RWPE2 (cell line): Measurements from ENCODE around the gene USP48.
"Not testable (repeated sequence)": the region's sequence is repeated elsewhere in the genome, so short reads cannot be mapped to it uniquely, and the experiment has no call there.

Experiments
- ATAC-seq: fragments of 200-7000 bp; cut with Tn5 transposase; 3 replicates; pipeline ENCODE4 v1.9.1; 2021; ENCODE audit warnings: low read depth
- DNase-seq: peaks from one replicate; pipeline ENCODE4 v3.0.0-alpha.2; 2020; ENCODE audit warnings: low spot score
- H3K27ac ChIP-seq: fragments of 450-650 bp; 2 replicates; pipeline ENCODE4 v1.5.1; 2017; ENCODE audit warnings: mild to moderate bottlenecking; ENCODE audit not compliant: poor library complexity, severe bottlenecking
- H3K27me3 ChIP-seq: fragments of 250-450 bp; sonication (Bioruptor Pico); 2 replicates; pipeline ENCODE4 v1.5.1; 2021; ENCODE audit warnings: mild to moderate bottlenecking, moderate library complexity; ENCODE audit not compliant: insufficient read depth, poor library complexity, severe bottlenecking
- H3K36me3 ChIP-seq: fragments of 250-450 bp; sonication (Bioruptor Pico); 2 replicates; pipeline ENCODE4 v1.5.1; 2020; ENCODE audit warnings: low read depth, mild to moderate bottlenecking, moderate library complexity
- H3K4me1 ChIP-seq: fragments of 250-450 bp; sonication (Bioruptor Pico); 2 replicates; pipeline ENCODE4 v1.5.1; 2021; ENCODE audit warnings: mild to moderate bottlenecking, moderate library complexity; ENCODE audit not compliant: insufficient read depth, poor library complexity, severe bottlenecking
- H3K4me3 ChIP-seq: fragments of 250-450 bp; sonication (Bioruptor Pico); 2 replicates; pipeline ENCODE4 v1.5.1; 2021; ENCODE audit warnings: mild to moderate bottlenecking, moderate library complexity; ENCODE audit not compliant: severe bottlenecking
- H3K9me3 ChIP-seq: fragments of 250-450 bp; sonication (Bioruptor Pico); 2 replicates; pipeline ENCODE4 v1.5.1; 2021; ENCODE audit warnings: mild to moderate bottlenecking, moderate library complexity; ENCODE audit not compliant: severe bottlenecking
- TF ChIP-seq, protein P1 (sequence below): fragments of 450-650 bp; IDR thresholded peaks from one replicate; pipeline ENCODE4 v1.5.1; 2017; ENCODE audit warnings: mild to moderate bottlenecking, moderate library complexity; ENCODE audit not compliant: poor library complexity, severe bottlenecking

USP48 gene

DNA sequence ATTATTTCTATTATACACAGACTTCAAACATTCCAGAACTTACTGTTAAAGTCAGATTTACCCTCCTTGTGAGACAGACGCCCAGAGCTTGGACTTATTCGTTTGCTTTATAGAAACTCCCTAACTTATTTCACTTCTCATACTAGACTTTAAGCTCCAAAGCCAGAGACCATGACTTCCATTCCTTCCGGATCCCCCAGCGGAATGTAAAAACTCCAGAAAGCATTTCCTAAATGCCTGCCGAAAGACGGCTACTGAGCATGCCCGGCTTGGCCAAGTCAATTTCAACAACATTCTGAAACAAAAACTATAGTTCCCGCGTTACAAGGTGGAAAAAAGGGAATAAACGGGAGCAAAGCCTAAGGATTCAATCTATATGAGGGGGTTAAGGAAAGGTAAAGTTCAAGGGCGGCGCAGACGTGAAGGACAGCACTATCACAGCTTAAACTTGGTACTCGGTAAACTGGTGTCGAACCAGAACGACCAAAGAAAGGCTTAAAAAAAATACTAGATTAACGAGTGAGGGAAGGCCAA is 1.1 kb downstream of the USP48 start:
- H3K27me3 ChIP-seq, result no peaks in the 10 kb centered on the region
- peak overlapping the region; percentile 76 for H3K4me3 ChIP-seq
- peak overlapping the region; percentile 93 for H3K27ac ChIP-seq
- TF ChIP-seq, protein P1, sequence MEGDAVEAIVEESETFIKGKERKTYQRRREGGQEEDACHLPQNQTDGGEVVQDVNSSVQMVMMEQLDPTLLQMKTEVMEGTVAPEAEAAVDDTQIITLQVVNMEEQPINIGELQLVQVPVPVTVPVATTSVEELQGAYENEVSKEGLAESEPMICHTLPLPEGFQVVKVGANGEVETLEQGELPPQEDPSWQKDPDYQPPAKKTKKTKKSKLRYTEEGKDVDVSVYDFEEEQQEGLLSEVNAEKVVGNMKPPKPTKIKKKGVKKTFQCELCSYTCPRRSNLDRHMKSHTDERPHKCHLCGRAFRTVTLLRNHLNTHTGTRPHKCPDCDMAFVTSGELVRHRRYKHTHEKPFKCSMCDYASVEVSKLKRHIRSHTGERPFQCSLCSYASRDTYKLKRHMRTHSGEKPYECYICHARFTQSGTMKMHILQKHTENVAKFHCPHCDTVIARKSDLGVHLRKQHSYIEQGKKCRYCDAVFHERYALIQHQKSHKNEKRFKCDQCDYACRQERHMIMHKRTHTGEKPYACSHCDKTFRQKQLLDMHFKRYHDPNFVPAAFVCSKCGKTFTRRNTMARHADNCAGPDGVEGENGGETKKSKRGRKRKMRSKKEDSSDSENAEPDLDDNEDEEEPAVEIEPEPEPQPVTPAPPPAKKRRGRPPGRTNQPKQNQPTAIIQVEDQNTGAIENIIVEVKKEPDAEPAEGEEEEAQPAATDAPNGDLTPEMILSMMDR, result no peak
- no peak for ATAC-seq
- no peaks in the 10 kb centered on the region for H3K9me3 ChIP-seq
- DNase-seq, result no peak
- peaks cover 8% of the 10 kb centered on the region for H3K4me1 ChIP-seq
- H3K36me3 ChIP-seq, result peaks cover 4% of the 10 kb centered on the region

DNA sequence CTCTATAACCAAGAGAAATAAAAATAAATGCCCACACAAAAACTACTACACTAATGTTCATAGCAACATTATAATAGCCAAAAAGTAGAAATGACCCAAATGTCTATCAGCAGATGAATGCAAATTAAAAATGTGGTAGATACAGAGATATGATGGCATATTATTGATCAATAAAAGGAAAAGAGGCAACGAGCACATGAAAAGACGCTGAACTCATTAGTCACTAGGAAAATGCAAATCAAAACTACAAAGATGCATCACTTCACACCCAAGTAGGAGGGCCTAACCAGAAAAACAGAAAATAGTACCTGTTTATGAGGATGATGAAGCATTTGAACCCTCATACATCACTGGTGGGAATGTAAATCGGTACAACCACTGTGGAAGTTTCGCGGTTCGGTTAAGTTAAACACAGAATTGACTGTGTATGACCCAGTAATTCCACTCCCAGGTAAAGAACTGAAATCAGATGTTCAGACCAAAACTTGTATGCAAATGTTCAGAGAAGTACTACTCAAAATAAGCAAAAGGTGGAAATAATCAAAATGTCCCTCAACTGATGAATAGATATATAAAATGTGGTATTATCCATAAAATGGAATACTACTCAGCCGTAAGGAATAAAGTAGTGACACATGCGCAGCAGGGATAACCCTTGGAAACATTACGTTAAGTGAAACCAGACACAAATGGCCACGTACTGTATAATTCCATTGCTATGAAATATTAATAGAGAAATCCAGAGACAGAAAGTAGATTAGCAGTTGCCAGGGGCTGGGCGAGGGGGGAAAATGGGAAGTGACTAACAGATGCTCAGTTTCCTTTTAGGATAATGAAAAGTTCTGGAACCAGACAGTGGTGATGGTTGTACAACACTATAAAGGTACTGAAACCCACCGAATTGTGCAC is 3.1 kb downstream of the USP48 start:
- peaks cover 8% of the 10 kb centered on the region for H3K4me1 ChIP-seq
- ATAC-seq (no peak), DNase-seq (no peak)
- H3K27me3 ChIP-seq, result no peaks in the 10 kb centered on the region
- TF ChIP-seq, protein P1, result no peak
- H3K4me3 ChIP-seq, result no peak overlapping the region
- H3K36me3 ChIP-seq, result peaks cover 11% of the 10 kb centered on the region
- no peaks in the 10 kb centered on the region for H3K9me3 ChIP-seq
- H3K27ac ChIP-seq, result peak overlapping the region; percentile 93

DNA sequence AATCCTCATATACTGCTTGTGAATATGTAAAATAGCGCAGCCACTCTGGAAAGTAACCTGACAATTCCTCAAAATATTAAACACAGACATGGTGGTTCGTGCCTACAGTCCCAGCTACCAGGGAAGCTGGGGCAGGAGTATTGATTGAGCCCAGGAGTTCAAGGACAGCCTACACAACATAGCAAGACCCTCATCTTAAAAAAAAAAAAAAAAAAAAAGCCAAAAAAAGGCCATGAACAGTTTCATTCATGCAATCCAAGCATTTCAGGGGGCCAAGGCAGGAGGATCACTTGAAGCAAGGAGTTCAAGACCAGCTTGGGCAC is 4.6 kb downstream of the USP48 start:
- no peak overlapping the region for H3K4me3 ChIP-seq
- no peak for ATAC-seq

DNA sequence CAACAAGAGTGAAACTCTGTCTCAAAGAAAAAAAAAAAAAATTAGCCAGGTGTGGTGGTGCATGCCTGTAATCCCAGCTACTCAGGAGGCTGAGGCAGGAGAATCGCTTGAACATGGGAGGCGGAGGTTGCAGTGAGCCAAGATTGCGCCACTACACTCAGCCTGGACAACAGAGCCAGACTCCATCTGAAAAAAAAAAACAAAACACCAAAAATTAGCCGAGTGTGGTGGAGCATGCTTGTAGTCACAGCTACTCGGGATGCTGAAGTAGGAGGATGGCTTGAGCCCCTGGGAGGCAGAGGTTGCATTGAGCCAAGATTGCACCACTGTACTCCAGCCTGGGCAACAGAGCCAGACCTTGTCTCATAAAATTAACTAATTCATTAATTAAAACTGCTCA is 6.0 kb downstream of the USP48 start:
- not testable (repeated sequence) for ATAC-seq, H3K4me1 ChIP-seq, H3K27me3 ChIP-seq, H3K27ac ChIP-seq, DNase-seq, H3K4me3 ChIP-seq, H3K9me3 ChIP-seq
- H3K36me3 ChIP-seq, result peaks cover 11% of the 10 kb centered on the region

More for the DNA sequence above, 4.6 kb downstream of the USP48 start:
- TF ChIP-seq, protein P1, result no peak
- Histone ChIP-seq H3K9me3 (no peaks in the 10 kb centered on the region), H3K4me1 (peaks cover 8% of the 10 kb centered on the region), H3K27ac (no peak overlapping the region), H3K27me3 (no peaks in the 10 kb centered on the region), H3K36me3 (peaks cover 11% of the 10 kb centered on the region)
- no peak for DNase-seq

DNA sequence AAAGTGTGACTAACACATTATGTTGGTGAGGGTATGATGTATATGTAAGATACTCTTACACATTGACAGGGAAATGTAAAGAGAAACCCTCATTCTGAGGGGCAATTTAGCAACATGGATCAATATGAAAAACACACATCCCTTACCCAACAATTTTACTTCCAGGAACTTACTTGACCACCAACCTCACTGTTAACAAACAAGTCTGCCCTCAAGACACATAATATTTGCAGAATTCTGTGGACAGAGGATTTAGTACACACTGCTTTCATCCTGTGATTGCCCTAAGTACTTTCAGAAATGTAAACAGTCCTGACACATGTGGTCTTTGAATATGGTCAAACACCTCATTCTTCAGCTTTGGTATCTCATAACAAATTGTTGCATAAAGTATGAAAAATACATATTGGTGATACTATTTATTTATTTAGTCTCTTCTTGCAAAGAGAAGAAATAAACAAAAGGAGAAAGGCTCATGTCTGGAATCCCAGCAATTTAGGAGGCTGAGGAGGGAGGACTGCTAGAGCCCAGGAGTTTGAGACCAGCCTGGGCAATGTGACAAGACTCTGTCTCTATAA is 6.9 kb downstream of the USP48 start:
- no peak for DNase-seq
- Histone ChIP-seq H3K36me3 (peaks cover 11% of the 10 kb centered on the region), H3K9me3 (no peaks in the 10 kb centered on the region), H3K4me1 (peaks cover 8% of the 10 kb centered on the region), H3K4me3 (no peak overlapping the region), H3K27me3 (no peaks in the 10 kb centered on the region), H3K27ac (peak overlapping the region; percentile 6)
- TF ChIP-seq, protein P1, result no peak
- ATAC-seq, result 0 out of 3 replicates have a peak, but pooled peaks have one; percentile 17
